PC-3 (cell line): ENCODE results near the gene MAD1L1. TPM values are rescaled to one million over a fixed set of nuclear protein-coding genes. Genes with fewer than 3 reads are reported as not detected.

Experiments
- ATAC-seq: fragments of 200-7000 bp; cut with Tn5 transposase; 2 replicates; pipeline ENCODE4 v1.9.1; 2020; ENCODE audit warnings: mild to moderate bottlenecking, moderate library complexity
- BruUV-seq: library from RNA; stranded (reverse); fragments of 400-500 nt; replicated peaks from 2 replicates; lab custom pipeline; 2021; lab: Mats Ljungman, UMichigan
- CTCF ChIA-PET: fragments of 300-600 bp; sonication (Branson Sonifier 250); formaldehyde crosslinking; loops from one replicate; lab custom pipeline; 2022; ENCODE audit warnings: antibody characterized with exemption; lab: Charles Lee
- POLR2A ChIA-PET: fragments of 300-600 bp; sonication (Branson Sonifier 250); formaldehyde crosslinking; loops from one replicate; lab custom pipeline; 2022; ENCODE audit warnings: antibody characterized with exemption; ENCODE audit not compliant: unreplicated experiment; lab: Charles Lee
- DNase-seq: peaks from one replicate; pipeline ENCODE4 v3.0.0-alpha.2; 2015
- H2AFZ ChIP-seq: fragments of 300-600 bp; sonication (generic); 2 replicates; pipeline ENCODE4 v1.6.0; 2016; ENCODE audit warnings: antibody characterized with exemption, low read length
- H3F3A ChIP-seq: fragments of 300-600 bp; sonication (generic); one replicate; pipeline ENCODE4 v1.6.0; 2017; ENCODE audit warnings: antibody characterized with exemption, low read length, control low read depth, mild to moderate bottlenecking; ENCODE audit not compliant: unreplicated experiment
- H3K27ac ChIP-seq: fragments of 300-600 bp; sonication (generic); 2 replicates; pipeline ENCODE4 v1.5.1; 2016; ENCODE audit warnings: mild to moderate bottlenecking, low read length
- H3K27me3 ChIP-seq: fragments of 300-600 bp; sonication (generic); 2 replicates; pipeline ENCODE4 v1.6.1; 2016; ENCODE audit warnings: low read length, mixed read lengths
- H3K36me3 ChIP-seq: fragments of 300-600 bp; sonication (generic); 2 replicates; pipeline ENCODE4 v1.6.1; 2016; ENCODE audit warnings: low read depth, mixed run types, low read length, mixed read lengths
- H3K4me1 ChIP-seq: fragments of 300-600 bp; sonication (generic); 2 replicates; pipeline ENCODE4 v1.5.1; 2016; ENCODE audit warnings: low read length; ENCODE audit not compliant: insufficient read depth
- H3K4me2 ChIP-seq: fragments of 300-600 bp; sonication (generic); 2 replicates; pipeline ENCODE4 v1.6.0; 2016; ENCODE audit warnings: low read length
- H3K4me3 ChIP-seq: fragments of 300-600 bp; sonication (generic); 2 replicates; pipeline ENCODE4 v1.5.1; 2016; ENCODE audit warnings: mild to moderate bottlenecking, low read length, mixed read lengths
- H3K79me2 ChIP-seq: fragments of 300-600 bp; sonication (generic); 2 replicates; pipeline ENCODE4 v1.6.1; 2017; ENCODE audit warnings: low read length, mixed read lengths
- H3K9ac ChIP-seq: fragments of 300-600 bp; sonication (generic); 2 replicates; pipeline ENCODE4 v1.6.0; 2016; ENCODE audit warnings: mild to moderate bottlenecking, low read length
- H3K9me2 ChIP-seq: fragments of 300-600 bp; sonication (generic); replicated peaks from 2 replicates; pipeline ENCODE4 v1.6.1; 2016; ENCODE audit warnings: mixed run types, low read length, mixed read lengths
- H3K9me3 ChIP-seq: fragments of 300-600 bp; sonication (generic); 2 replicates; pipeline ENCODE4 v1.6.1; 2016; ENCODE audit warnings: low read length, mixed read lengths
- H4K20me1 ChIP-seq: fragments of 300-600 bp; sonication (generic); 2 replicates; pipeline ENCODE4 v1.6.1; 2016; ENCODE audit warnings: low read length, mixed read lengths
- CTCF ChIP-seq: fragments of 300-600 bp; sonication (generic); conservative IDR thresholded peaks from 2 replicates; pipeline ENCODE4 v1.5.1; 2017; ENCODE audit warnings: antibody characterized with exemption, low read depth, mild to moderate bottlenecking, low read length
- EZH2 ChIP-seq: fragments of 300-600 bp; sonication (generic); IDR thresholded peaks from one replicate; pipeline ENCODE4 v1.6.1; 2017; ENCODE audit warnings: antibody characterized with exemption, mild to moderate bottlenecking, low read length; ENCODE audit not compliant: unreplicated experiment
- EZH2phosphoT487 ChIP-seq: fragments of 300-600 bp; sonication (generic); IDR thresholded peaks from 2 replicates; pipeline ENCODE4 v1.6.1; 2018; ENCODE audit warnings: mild to moderate bottlenecking, antibody characterized with exemption, low read length, borderline replicate concordance
- intact Hi-C: fragments of 100-400 bp; cut with micrococcal nuclease; formaldehyde crosslinking; loops from 2 replicates; pipeline ENCODE4 v1.9.0; 2023
- total RNA-seq: library from RNA; depleted of rRNA; stranded (reverse); fragments of >200 nt; gene quantifications from 2 replicates; pipeline ENCODE4 v1.2.3, GENCODE V29; 2014

MAD1L1 gene
- total RNA-seq, 1 experiment from 2014 or later, result 88.4 TPM

DNA sequence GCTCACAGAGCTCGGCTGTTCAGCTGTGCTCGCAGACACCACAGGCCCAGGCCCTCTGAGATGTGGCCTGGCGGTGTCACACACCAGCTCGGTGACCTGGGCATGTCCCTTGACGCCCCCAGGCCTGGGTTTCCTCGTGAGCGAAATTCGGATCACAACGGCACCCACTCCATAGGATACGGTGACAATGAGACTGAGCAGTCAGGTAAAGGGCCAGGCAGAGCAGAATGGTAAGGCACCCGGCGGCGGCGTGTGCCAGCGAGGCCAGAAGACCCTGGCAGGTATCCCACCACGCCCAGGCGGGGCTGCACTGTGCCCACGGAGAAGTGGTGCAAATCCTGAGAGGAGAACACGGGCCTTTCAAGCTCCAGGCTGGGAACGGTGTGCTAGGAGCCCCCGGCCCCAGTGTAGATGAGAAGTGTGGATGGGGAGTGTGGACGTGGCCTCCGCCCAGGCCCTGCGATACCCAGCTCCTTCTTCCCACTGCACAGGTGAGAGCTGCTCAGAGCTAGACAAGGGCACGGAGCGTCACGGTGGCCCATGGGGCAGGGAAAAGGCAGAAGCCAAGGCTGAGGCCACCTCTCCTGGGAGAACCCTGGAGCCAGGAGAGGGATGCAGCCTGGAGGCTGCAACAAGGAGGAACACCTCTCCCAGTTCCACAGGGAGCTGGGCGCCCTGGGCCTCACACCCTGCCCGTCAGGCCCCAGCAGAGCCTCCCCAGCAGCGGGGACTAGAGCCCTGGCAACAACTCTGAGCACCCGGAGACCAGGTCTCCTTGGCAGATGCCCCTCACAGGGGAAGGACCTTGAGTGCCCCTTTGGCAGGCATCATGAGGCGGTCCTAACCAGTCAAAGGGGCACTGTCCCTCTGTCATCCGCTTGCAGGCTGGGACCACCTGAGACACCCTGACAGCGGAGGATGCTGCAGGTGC is 219.1 kb downstream of the MAD1L1 start:
- TF ChIP-seq EZH2, result no peak
- TF ChIP-seq CTCF, result no peak
- TF ChIP-seq EZH2phosphoT487, result no peak
- Histone ChIP-seq H3K27ac (no peak overlapping the region), H2AFZ (no peak overlapping the region), H3K9me2 (no peaks in the 10 kb centered on the region), H3K36me3 (no peaks in the 10 kb centered on the region), H3K27me3 (no peaks in the 10 kb centered on the region), H3K79me2 (no peaks in the 10 kb centered on the region), H3F3A (no peaks in the 10 kb centered on the region), H3K4me1 (no peaks in the 10 kb centered on the region), H3K4me3 (no peak overlapping the region), H4K20me1 (no peaks in the 10 kb centered on the region), H3K9me3 (no peaks in the 10 kb centered on the region), H3K9ac (no peak overlapping the region), H3K4me2 (no peak overlapping the region)
- intact Hi-C loops, result no loop called here
- ChIA-PET POLR2A (no interaction called here), CTCF (no interaction called here)
- DNase-seq, result no peak
- ATAC-seq, result no peak
- no TSS peak for BruUV-seq

- ChIA-PET POLR2A (no interaction called here), CTCF (no interaction called here)
- Histone ChIP-seq H2AFZ (no peak overlapping the region), H3K27ac (no peak overlapping the region), H3K4me3 (no peak overlapping the region), H3K4me1 (no peaks in the 10 kb centered on the region), H4K20me1 (no peaks in the 10 kb centered on the region), H3K36me3 (no peaks in the 10 kb centered on the region), H3K4me2 (no peak overlapping the region), H3K27me3 (no peaks in the 10 kb centered on the region), H3K9ac (no peak overlapping the region), H3K9me3 (no peaks in the 10 kb centered on the region), H3F3A (no peaks in the 10 kb centered on the region), H3K9me2 (no peaks in the 10 kb centered on the region), H3K79me2 (no peaks in the 10 kb centered on the region)
- ATAC-seq, result no peak
- intact Hi-C loops, result no loop called here
- no peak for TF ChIP-seq CTCF
- TF ChIP-seq EZH2, result no peak
- TF ChIP-seq EZH2phosphoT487, result no peak
- no TSS peak for BruUV-seq
- no peak for DNase-seq
Measured at GRCh38 chr7:2012981-2013380, 219.8 kb downstream of the MAD1L1 start.
